Kidney glomerular epithelial cell (primary cell): ENCODE measurements around the gene SLC6A3.
"Not testable (repeated sequence)": the region's sequence is repeated elsewhere in the genome, so short reads cannot be mapped to it uniquely, and the experiment has no call there.

ENCODE experiments used
- DNase-seq: peaks from one replicate; lab custom pipeline; 2025; lab: John Stamatoyannopoulos, UW

The SLC6A3 gene

GRCh38 chr5:1367149-1367548, 78.1 kb downstream of the SLC6A3 start:
- no peak for DNase-seq

DNA sequence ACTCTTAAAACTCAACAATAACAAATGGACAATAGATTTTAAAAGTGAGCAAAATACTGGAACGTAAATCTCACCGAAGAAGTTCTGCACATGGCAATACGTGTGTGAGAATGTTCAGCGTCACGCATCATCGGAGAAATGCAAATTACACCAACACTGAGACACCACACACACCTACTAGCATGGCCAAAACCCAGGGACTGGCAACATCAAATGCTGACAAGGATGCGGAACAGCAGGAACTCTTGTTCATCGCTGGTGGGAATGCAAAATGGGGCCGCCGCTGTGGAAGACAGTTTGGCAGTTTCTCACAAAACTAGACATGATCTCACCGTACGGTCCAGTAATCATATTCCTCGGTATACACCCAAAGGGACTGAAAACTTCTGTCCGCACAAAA, 78.7 kb downstream of the SLC6A3 start:
- DNase-seq = no peak

- no peak for DNase-seq
Observed at GRCh38 chr5:1364211-1364610, 81.0 kb downstream of the SLC6A3 start.

DNA sequence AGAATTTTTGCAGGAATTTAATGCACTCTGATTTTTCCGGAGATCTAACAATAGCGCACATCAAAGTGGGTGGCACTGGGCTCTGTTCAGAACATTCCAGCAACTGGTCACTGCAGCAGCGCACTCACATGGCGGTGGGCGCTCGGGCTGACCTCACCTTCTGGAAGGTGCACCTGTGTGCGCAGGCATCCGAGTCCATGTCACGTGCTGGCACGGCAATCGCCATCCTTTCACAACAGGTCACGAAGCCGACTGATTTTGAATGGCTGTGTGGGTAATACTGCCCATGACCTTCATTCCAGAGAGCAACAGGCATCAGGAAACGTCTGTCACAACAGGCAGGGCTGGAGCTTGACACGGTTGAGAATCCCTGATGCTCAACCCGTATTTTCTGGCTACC, 81.7 kb downstream of the SLC6A3 start:
- DNase-seq = no peak

DNA sequence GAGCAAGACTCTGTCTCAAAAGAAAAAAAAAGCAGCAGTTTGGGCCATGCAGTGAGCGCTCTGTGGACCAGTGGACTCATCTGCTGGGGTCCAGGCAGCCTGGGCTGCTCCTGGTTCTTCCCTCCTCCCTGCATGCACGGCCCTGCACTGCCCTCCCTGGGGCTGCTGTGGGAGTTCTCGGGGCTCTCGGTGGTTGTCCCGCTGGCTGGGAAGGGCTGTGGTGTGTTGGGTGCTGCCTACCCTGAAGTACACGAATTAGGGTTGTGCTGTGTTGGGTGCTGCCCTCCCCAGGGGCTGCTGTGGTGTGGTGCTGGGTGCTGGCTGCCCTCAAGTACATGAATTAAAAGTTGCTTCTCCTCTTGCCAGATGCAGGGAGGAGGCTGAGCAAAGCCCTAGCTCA, 82.1 kb downstream of the SLC6A3 start:
- DNase-seq = no peak

DNA sequence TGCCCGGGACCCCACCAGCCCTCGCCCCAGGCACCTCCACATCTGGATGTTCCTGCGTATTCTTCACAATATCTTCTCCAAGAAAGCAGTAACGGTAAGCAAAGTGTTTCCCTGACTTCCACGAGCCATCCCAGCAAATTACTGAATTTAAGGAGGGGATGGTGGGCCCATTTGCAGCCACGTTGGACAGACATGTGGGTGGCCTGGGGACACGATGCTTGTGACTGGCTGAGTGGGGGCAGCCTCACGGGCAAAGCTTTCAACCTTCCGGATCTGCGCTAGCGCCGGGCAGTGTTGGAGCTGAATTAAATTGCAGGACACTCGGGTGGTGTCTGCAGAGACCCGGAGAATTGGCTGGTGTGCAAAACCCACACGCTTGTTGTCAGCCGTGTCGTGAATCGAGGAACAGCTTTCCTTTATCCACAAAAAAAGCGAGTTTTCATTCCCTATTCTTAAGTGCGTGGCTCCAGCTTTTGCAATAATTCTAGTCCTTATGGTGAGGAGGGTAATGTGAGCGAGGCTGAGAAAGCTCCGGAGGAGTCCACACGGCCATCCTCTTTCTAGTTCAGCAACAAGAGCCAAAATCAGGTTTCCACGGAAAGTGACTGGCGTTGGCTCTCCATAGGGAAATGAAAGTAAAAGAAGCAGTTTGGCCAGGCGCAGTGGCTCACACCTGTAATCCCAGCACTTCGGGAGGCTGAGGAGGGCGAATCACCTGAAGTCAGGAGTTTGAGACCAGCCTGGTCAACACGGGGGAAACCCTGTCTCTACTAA, 82.8 kb downstream of the SLC6A3 start:
- no peak for DNase-seq

- DNase-seq = no peak
Observed at GRCh38 chr5:1360861-1361260, 84.4 kb downstream of the SLC6A3 start.

DNA sequence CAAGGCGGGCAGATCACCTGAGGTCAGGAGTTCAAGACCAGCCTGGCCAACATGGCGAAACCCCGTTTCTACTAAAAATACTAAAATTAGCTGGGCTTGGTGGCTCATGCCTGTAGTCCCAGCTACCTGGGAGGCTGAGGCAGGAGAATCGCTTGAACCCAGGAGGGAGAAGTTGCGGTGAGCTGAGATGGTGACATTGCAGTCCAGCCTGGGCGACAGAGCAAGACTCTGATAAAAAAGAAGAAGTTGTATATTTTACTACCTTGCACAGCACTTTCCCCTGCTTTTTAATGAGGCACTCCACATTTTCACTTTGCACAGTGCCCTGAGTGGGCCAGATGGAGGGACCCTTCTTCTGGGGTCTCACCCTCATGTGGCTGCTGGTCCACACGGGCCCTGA, 84.9 kb downstream of the SLC6A3 start:
- DNase-seq = not testable (repeated sequence)

GRCh38 chr5:1359713-1360112, 85.5 kb downstream of the SLC6A3 start:
- no peak for DNase-seq

- DNase-seq = no peak
Observed at GRCh38 chr5:1359031-1359645, 86.1 kb downstream of the SLC6A3 start.

- no peak for DNase-seq
Observed at GRCh38 chr5:1358726-1359025, 86.6 kb downstream of the SLC6A3 start.

- DNase-seq = no peak
Observed at GRCh38 chr5:1357946-1358725, 87.1 kb downstream of the SLC6A3 start.

DNA sequence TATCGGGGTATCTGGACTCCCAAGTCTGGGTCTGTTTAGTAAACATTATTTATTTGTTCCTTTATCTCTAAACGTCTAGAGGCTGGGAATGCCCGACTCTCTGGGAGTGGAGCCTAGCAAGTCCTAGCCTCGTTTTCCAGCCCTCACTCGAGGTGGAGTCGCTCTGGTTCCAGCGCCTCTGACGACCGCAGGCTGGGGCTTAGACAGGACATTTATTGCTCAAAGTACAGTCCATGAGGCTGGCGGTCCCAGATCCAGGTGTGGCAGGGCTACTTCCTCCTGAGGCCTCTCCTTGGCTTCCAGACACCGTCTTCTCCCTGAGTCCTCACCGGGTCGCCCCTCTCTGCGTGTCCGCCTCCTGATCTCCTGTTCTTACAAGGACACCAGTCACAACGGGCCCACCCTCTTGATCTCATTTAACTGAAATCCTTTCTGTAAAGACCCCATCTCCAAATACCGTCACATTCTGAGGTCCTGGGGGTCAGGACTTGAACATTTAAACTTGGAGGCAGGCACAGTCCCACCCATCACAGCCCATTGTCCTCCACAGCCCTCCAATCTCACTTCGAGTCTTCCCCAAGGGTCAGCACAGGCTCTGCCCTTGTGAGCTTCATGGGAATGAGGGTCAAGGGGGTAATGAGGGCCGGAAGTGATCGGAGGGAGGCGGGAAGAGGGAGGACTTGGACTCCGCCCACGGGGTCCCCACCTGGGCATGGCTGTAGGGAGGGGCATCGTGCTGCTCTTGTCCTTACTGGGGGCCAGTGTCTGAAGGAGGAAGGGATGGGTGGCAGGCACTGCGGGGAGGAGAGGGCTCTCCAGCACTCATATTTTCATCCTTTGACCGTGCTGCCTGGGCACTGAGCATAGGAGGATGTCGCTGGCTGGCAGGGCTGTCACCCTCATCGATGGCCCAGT, 88.1 kb downstream of the SLC6A3 start:
- no peak for DNase-seq

- DNase-seq = no peak
Observed at GRCh38 chr5:1354576-1354975, 90.7 kb downstream of the SLC6A3 start.

- no peak for DNase-seq
Observed at GRCh38 chr5:1352231-1353219, 92.7 kb downstream of the SLC6A3 start.

DNA sequence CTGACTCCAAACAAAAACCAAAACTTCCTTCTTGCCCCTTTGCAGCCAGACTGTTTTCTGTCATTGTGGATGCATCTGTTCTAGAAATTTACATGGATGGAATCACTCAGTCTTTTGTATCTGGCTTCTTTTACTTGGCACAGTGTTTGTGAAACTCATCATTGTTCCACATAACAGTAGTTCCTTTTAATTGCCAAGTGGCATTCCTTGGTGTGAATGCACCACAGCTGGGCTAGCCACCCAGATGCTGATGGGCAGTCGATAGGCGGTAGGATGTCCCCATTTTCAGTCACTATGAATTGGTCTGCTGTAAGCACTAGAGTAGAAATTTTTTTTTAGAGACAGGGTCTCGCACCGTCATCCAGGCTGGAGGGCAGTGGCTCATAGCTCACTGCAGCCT, 94.1 kb downstream of the SLC6A3 start:
- no peak for DNase-seq

GRCh38 chr5:1349246-1349645, 96.0 kb downstream of the SLC6A3 start:
- DNase-seq = no peak

- DNase-seq = no peak
Observed at GRCh38 chr5:1348986-1349245, 96.3 kb downstream of the SLC6A3 start.

DNA sequence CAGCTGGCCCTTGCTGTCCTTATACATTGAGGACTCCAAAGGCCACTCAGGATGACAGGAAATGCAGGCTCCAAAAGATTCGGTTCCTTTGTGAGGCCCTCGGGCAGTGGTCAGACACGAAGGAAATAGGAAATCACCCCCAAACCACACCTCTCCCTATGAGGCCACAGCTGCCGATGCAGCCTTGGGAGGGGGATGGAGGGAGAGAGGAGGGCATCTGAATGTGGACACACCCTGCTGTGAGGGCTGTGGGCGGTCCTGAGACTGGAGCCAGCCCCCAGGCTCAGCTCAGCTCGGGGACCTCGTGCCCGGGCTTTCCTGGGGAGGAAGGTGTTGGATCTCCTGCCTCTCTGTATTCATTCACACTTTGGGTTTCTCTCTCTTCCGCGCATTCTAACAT, 97.7 kb downstream of the SLC6A3 start:
- no peak for DNase-seq

GRCh38 chr5:1346627-1347440, 98.4 kb downstream of the SLC6A3 start:
- no peak for DNase-seq
